IMR-90 (cell line): ENCODE results near the gene TTLL7. TPM values are rescaled to one million over a fixed set of nuclear protein-coding genes. Genes with fewer than 3 reads are reported as not detected.

Experiments
- ATAC-seq: fragments of 200-7000 bp; cut with Tn5 transposase; 2 replicates; pipeline ENCODE4 v1.9.1; 2020; ENCODE audit warnings: low read depth, mild to moderate bottlenecking, moderate library complexity
- BruUV-seq: library from RNA; stranded (reverse); fragments of 400-500 nt; replicated peaks from 2 replicates; lab custom pipeline; 2021; lab: Mats Ljungman, UMichigan
- CTCF ChIA-PET: fragments of 300-600 bp; formaldehyde crosslinking; extraction: SDS; loops from one replicate; lab custom pipeline; 2021; ENCODE audit warnings: antibody characterized with exemption; lab: Yijun Ruan, JAX
- POLR2A ChIA-PET: fragments of 300-600 bp; sonication (Branson Sonifier 250); formaldehyde crosslinking; loops from one replicate; lab custom pipeline; 2022; ENCODE audit warnings: antibody characterized with exemption; ENCODE audit not compliant: unreplicated experiment; lab: Charles Lee
- DNase-seq: peaks from one replicate; pipeline ENCODE4 v3.0.0; 2013
- H2AFZ ChIP-seq: replicated peaks from 2 replicates; pipeline ENCODE3; 2013; ENCODE audit warnings: low read length, mild to moderate bottlenecking; ENCODE audit not compliant: poor library complexity
- H2AK5ac ChIP-seq: 2 replicates; pipeline ENCODE4 v1.6.1; 2013; ENCODE audit warnings: low read depth, low read length, inconsistent platforms
- H2AK9ac ChIP-seq: replicated peaks from 2 replicates; pipeline ENCODE3; 2013; ENCODE audit warnings: mild to moderate bottlenecking, low read depth, low read length, moderate library complexity; ENCODE audit not compliant: poor library complexity
- H2BK120ac ChIP-seq: 2 replicates; pipeline ENCODE4 v1.6.1; 2013; ENCODE audit warnings: low read depth, low read length, inconsistent platforms
- H2BK15ac ChIP-seq: 3 replicates; pipeline ENCODE4 v1.6.1; 2013; ENCODE audit warnings: low read depth, low read length, inconsistent platforms
- H2BK20ac ChIP-seq: 2 replicates; pipeline ENCODE4 v1.6.1; 2013; ENCODE audit warnings: low read depth, mild to moderate bottlenecking, inconsistent platforms, low read length, moderate library complexity
- H2BK5ac ChIP-seq: 2 replicates; pipeline ENCODE4 v1.6.1; 2013; ENCODE audit warnings: mild to moderate bottlenecking, low read depth, low read length, inconsistent platforms; ENCODE audit not compliant: poor library complexity, severe bottlenecking
- H3K14ac ChIP-seq: replicated peaks from 2 replicates; pipeline ENCODE4 v1.6.1; 2013; ENCODE audit warnings: low read depth, low read length, inconsistent platforms
- H3K18ac ChIP-seq: 2 replicates; pipeline ENCODE4 v1.6.1; 2013; ENCODE audit warnings: low read depth, low read length, control low read depth
- H3K23ac ChIP-seq: 2 replicates; pipeline ENCODE4 v1.6.1; 2013; ENCODE audit warnings: low read depth, low read length, inconsistent platforms
- H3K27ac ChIP-seq: 2 replicates; pipeline ENCODE4 v1.5.1; 2013; ENCODE audit warnings: mild to moderate bottlenecking, control low read depth, low read length; ENCODE audit not compliant: insufficient read depth
- H3K27me3 ChIP-seq: 2 replicates; pipeline ENCODE4 v1.6.1; 2013; ENCODE audit warnings: low read length; ENCODE audit not compliant: control insufficient read depth, insufficient read depth
- H3K36me3 ChIP-seq: 2 replicates; pipeline ENCODE4 v1.6.1; 2013; ENCODE audit warnings: low read length, mixed read lengths; ENCODE audit not compliant: control insufficient read depth, insufficient read depth
- H3K4ac ChIP-seq: 2 replicates; pipeline ENCODE4 v1.6.1; 2013; ENCODE audit warnings: low read depth, low read length, inconsistent platforms
- H3K4me1 ChIP-seq: 2 replicates; pipeline ENCODE4 v1.6.1; 2013; ENCODE audit warnings: low read length, mixed read lengths; ENCODE audit not compliant: control insufficient read depth, insufficient read depth
- H3K4me2 ChIP-seq: 2 replicates; pipeline ENCODE4 v1.6.1; 2013; ENCODE audit warnings: low read depth, mild to moderate bottlenecking, control low read depth, low read length, moderate library complexity
- H3K4me3 ChIP-seq: 2 replicates; pipeline ENCODE4 v1.5.1; 2013; ENCODE audit warnings: low read depth, mild to moderate bottlenecking, control low read depth, low read length, moderate library complexity; ENCODE audit not compliant: insufficient read depth
- H3K56ac ChIP-seq: 2 replicates; pipeline ENCODE4 v1.6.1; 2013; ENCODE audit warnings: low read length, inconsistent platforms; ENCODE audit not compliant: insufficient read depth; ENCODE audit errors: extremely low read depth
- H3K79me1 ChIP-seq, 2 experiments: 2 replicates each; pipeline ENCODE4 v1.6.1; 2013; ENCODE audit warnings: low read length in 2 of 2, inconsistent platforms in 1 of 2, low read depth in 1 of 2
- H3K9ac ChIP-seq: 2 replicates; pipeline ENCODE4 v1.6.1; 2013; ENCODE audit warnings: low read depth, low read length, control low read depth
- H3K9me1 ChIP-seq: 2 replicates; pipeline ENCODE4 v1.6.1; 2013; ENCODE audit warnings: low read length, inconsistent platforms; ENCODE audit not compliant: insufficient read depth
- H3K9me3 ChIP-seq: 2 replicates; pipeline ENCODE4 v1.6.1; 2013; ENCODE audit warnings: low read length; ENCODE audit not compliant: control insufficient read depth, insufficient read depth
- H4K20me1 ChIP-seq: 2 replicates; pipeline ENCODE4 v1.6.1; 2013; ENCODE audit warnings: low read length, inconsistent platforms; ENCODE audit not compliant: insufficient read depth
- H4K5ac ChIP-seq: 2 replicates; pipeline ENCODE4 v1.6.1; 2013; ENCODE audit warnings: mild to moderate bottlenecking, low read depth, low read length, control low read depth
- H4K8ac ChIP-seq, 2 experiments: 2 replicates each; pipeline ENCODE4 v1.6.1; 2013; ENCODE audit warnings: low read depth in 2 of 2, low read length in 2 of 2, control low read depth in 1 of 2, inconsistent platforms in 1 of 2
- H4K91ac ChIP-seq: 2 replicates; pipeline ENCODE4 v1.6.1; 2013; ENCODE audit warnings: low read depth, low read length, inconsistent platforms; ENCODE audit not compliant: insufficient read depth
- BHLHE40 ChIP-seq: fragments of 150-350 bp; IDR thresholded peaks from 2 replicates; pipeline ENCODE4 v1.6.1; 2016; ENCODE audit warnings: mild to moderate bottlenecking, low read depth, low read length
- CEBPB ChIP-seq: IDR thresholded peaks from 2 replicates; pipeline ENCODE4 v1.6.1; 2012; ENCODE audit warnings: low read depth, low read length, improper control_type of control experiment
- CHD1 ChIP-seq: IDR thresholded peaks from 2 replicates; pipeline ENCODE4 v1.6.1; 2012; ENCODE audit warnings: low read depth, low read length, improper control_type of control experiment
- CTCF ChIP-seq: conservative IDR thresholded peaks from 2 replicates; pipeline ENCODE4 v1.5.1; 2012; ENCODE audit warnings: mild to moderate bottlenecking, low read depth, low read length, improper control_type of control experiment
- ELK1 ChIP-seq: fragments of 150-350 bp; IDR thresholded peaks from 2 replicates; pipeline ENCODE4 v1.6.1; 2016; ENCODE audit warnings: low read depth, mild to moderate bottlenecking, low read length, moderate library complexity, borderline replicate concordance
- FOS ChIP-seq: fragments of 150-350 bp; IDR thresholded peaks from 2 replicates; pipeline ENCODE4 v1.6.1; 2016; ENCODE audit warnings: low read depth, low read length
- MAZ ChIP-seq: IDR thresholded peaks from 2 replicates; pipeline ENCODE4 v1.6.1; 2012; ENCODE audit warnings: low read depth, mild to moderate bottlenecking, low read length, improper control_type of control experiment, moderate library complexity, borderline replicate concordance
- MXI1 ChIP-seq: IDR thresholded peaks from 2 replicates; pipeline ENCODE4 v1.6.1; 2012; ENCODE audit warnings: low read depth, mild to moderate bottlenecking, low read length, moderate library complexity, borderline replicate concordance
- NFE2L2 ChIP-seq: fragments of 150-350 bp; IDR thresholded peaks from 2 replicates; pipeline ENCODE4 v1.6.1; 2016; ENCODE audit warnings: low read depth, mild to moderate bottlenecking, low read length
- RAD21 ChIP-seq: IDR thresholded peaks from 2 replicates; pipeline ENCODE4 v1.6.1; 2012; ENCODE audit warnings: low read length, improper control_type of control experiment
- RCOR1 ChIP-seq: IDR thresholded peaks from 2 replicates; pipeline ENCODE4 v1.6.1; 2012; ENCODE audit warnings: mild to moderate bottlenecking, low read length, improper control_type of control experiment; ENCODE audit not compliant: insufficient replicate concordance
- RFX5 ChIP-seq: IDR thresholded peaks from 2 replicates; pipeline ENCODE4 v1.8.0; 2012; ENCODE audit warnings: low read depth, mild to moderate bottlenecking, low read length, moderate library complexity
- SMC3 ChIP-seq: fragments of 150-350 bp; IDR thresholded peaks from 2 replicates; pipeline ENCODE4 v1.6.1; 2016; ENCODE audit warnings: low read depth, mild to moderate bottlenecking, antibody characterized with exemption, low read length, moderate library complexity
- USF2 ChIP-seq: fragments of 150-350 bp; IDR thresholded peaks from 2 replicates; pipeline ENCODE4 v1.6.1; 2017; ENCODE audit warnings: mild to moderate bottlenecking, antibody characterized with exemption, low read length, low read depth
- WGBS, 2 experiments: methylation state at CpG; one replicate each; pipeline versions ENCODE4 v1.1.5 to v1.1.7; 2013; ENCODE audit warnings: missing lambda C conversion rate in 2 of 2; ENCODE audit not compliant: insufficient read length in 1 of 2; ENCODE audit errors: extremely low coverage in 2 of 2; 5-methylcytosine and 5-hydroxymethylcytosine counted together
- dilution Hi-C: fragments of 300-500 bp; cut with HindIII; formaldehyde crosslinking; loops from one replicate; pipeline ENCODE4 v1.14.3; 2018; ENCODE audit warnings: low sequenced_read_pairs; ENCODE audit not compliant: unreplicated experiment
- in situ Hi-C: fragments of 300-500 bp; cut with MboI; formaldehyde crosslinking; loops from 3 replicates; pipeline ENCODE4 v1.14.3; 2019; ENCODE audit warnings: low sequenced_read_pairs, inconsistent platforms, mixed read lengths
- intact Hi-C: fragments of 100-400 bp; cut with micrococcal nuclease; formaldehyde crosslinking; loops from 2 replicates; pipeline ENCODE4 v1.10.0; 2022
- polyA plus RNA-seq, 3 experiments: library from polyadenylated mRNA; depleted of rRNA; stranded (reverse); fragments of >200 nt; gene quantifications; 2 replicates each; pipeline ENCODE4 v1.2.3, GENCODE V29; 2012; ENCODE audit warnings: low replicate concordance in 1 of 3
- total RNA-seq: library from RNA; depleted of rRNA; stranded (reverse); fragments of >200 nt; gene quantifications from 2 replicates; pipeline ENCODE4 v1.2.3, GENCODE V29; 2012

The TTLL7 gene
- total and polyA plus RNA-seq, 2 of the 4 experiments (the other 2 are of a cell fraction) = 5.7 to 8.1 TPM

- Histone ChIP-seq H3K14ac (no peak overlapping the region), H2AK5ac (no peak overlapping the region), H3K4me2 (no peak overlapping the region), H2BK5ac (no peak overlapping the region), H3K23ac (no peak overlapping the region), H3K79me1 (peaks cover 0 to 13% of the 10 kb centered on the region in 2 experiments; a peak in 1 of 4 replicates), H3K4me1 (peaks cover 2% of the 10 kb centered on the region; the same call in 1 of the 2 replicates), H4K8ac (no peak overlapping the region), H2AFZ (no peak overlapping the region), H4K20me1 (no peaks in the 10 kb centered on the region), H2BK15ac (no peak overlapping the region), H4K5ac (no peak overlapping the region), H2BK120ac (no peak overlapping the region), H2AK9ac (no peak overlapping the region), H3K9ac (no peak overlapping the region), H3K4me3 (no peak overlapping the region), H3K56ac (no peak overlapping the region), H3K36me3 (no peaks in the 10 kb centered on the region), H3K9me3 (no peaks in the 10 kb centered on the region), H2BK20ac (no peak overlapping the region), H4K91ac (no peak overlapping the region), H3K18ac (no peak overlapping the region), H3K27me3 (no peaks in the 10 kb centered on the region), H3K4ac (no peak overlapping the region), H3K27ac (no peak overlapping the region), H3K9me1 (no peaks in the 10 kb centered on the region)
- POLR2A ChIA-PET = no interaction called here
- CTCF ChIA-PET = no interaction called here
- dilution Hi-C loops = no loop called here
- no CpG with 5 or more reads among the region's 1 CpG for WGBS, 2 experiments
- DNase-seq (no peak), ATAC-seq (no peak)
- BruUV-seq = no TSS peak
- TF ChIP-seq RCOR1 (no peak), MXI1 (no peak), USF2 (no peak), NFE2L2 (no peak), BHLHE40 (no peak), FOS (no peak), RFX5 (no peak), RAD21 (no peak), CEBPB (no peak), SMC3 (no peak), MAZ (no peak), CTCF (no peak), ELK1 (no peak), CHD1 (no peak)
- intact Hi-C loops = no loop called here
- in situ Hi-C loops = no loop called here
Measured at GRCh38 chr1:83970802-83971201, 28.1 kb downstream of the TTLL7 start.
